ENCODE results near the gene MYBPC2. TPM values are rescaled to one million over a fixed set of nuclear protein-coding genes. Genes with fewer than 3 reads are reported as not detected.

The MYBPC2 gene
- total RNA-seq, 4 donors from 2014 or later, result 0.05 to 1.3 (median 0.15) TPM; not detected in 1

DNA sequence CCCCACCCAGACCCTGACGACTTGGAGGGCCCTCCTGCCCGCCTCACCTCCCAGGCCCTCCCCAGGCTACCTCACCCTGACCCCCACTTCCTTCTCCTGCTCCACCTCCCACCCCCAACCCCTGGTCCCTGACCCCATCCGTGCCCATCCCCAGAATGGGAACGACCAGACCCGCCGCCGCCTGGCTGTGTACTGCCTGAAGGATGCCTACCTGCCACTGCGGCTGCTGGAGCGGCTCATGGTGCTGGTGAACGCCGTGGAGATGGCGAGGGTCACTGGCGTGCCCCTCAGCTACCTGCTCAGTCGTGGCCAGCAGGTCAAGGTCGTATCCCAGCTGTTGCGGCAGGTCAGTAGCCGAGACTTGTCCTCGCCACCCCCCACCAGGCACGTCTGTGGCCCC, 25.9 kb upstream of the MYBPC2 start:
- DNase-seq (ENCODE audit: low spot score in 2 of 2), result no peak
- H3K4me3 ChIP-seq (ENCODE audit: low read depth, poor library complexity, severe bottlenecking), result no peak overlapping the region
- 92 to 95% methylated on average over 19 of the region's 19 CpGs for WGBS, 2 donors
- no peak for TF ChIP-seq POLR2A (IDR thresholded peaks at IDR 0.05)
- intact Hi-C loops (cut with DNase I; ENCODE audit: low total_unique reads), result no loop called here

DNA sequence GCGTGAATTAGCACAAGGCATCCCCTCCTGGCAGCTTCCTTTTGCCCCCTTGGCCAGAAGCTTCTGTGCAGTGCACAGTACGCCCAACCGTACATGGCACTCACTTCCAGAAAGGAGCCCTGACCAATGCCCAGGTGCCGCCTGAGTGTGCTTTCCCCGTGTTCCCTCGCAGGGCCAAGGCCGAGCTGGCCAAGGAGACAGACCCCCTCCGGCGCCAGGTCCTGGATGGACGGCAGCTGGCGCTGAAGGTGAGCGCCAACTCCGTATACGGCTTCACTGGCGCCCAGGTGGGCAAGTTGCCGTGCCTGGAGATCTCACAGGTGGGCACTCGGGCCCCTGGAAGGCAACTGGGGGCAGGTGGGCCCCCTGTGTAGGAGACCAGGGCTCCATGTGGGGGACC, 23.3 kb upstream of the MYBPC2 start:
- no peak for TF ChIP-seq POLR2A (IDR thresholded peaks at IDR 0.05)
- TF ChIP-seq, protein P1, sequence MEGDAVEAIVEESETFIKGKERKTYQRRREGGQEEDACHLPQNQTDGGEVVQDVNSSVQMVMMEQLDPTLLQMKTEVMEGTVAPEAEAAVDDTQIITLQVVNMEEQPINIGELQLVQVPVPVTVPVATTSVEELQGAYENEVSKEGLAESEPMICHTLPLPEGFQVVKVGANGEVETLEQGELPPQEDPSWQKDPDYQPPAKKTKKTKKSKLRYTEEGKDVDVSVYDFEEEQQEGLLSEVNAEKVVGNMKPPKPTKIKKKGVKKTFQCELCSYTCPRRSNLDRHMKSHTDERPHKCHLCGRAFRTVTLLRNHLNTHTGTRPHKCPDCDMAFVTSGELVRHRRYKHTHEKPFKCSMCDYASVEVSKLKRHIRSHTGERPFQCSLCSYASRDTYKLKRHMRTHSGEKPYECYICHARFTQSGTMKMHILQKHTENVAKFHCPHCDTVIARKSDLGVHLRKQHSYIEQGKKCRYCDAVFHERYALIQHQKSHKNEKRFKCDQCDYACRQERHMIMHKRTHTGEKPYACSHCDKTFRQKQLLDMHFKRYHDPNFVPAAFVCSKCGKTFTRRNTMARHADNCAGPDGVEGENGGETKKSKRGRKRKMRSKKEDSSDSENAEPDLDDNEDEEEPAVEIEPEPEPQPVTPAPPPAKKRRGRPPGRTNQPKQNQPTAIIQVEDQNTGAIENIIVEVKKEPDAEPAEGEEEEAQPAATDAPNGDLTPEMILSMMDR (IDR thresholded peaks at IDR 0.05), result no peak

DNA sequence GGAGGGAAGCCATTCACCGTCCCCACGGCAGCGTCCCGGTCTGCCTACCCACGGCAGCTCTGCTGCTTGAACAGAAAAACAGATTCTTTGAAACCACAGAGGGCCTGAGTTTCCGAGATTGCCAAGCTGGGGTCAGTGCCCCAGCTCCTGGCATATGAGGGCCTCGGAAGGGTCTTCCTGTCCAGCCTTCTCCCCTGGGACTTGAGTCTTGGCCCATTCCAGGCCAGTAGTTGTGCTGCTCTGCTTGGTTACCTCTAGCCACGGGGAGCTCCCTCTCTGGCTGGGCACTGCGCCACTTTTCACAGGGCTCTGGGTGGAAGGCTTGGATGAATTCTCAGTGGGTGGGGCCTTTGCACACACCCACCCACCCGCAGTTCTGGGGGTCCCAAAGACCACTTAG, 22.6 kb upstream of the MYBPC2 start:
- DNase-seq (ENCODE audit: low spot score in 2 of 2), result no peak
- WGBS, 2 donors, result 91 to 94% methylated on average over 10 of the region's 10 CpGs
- intact Hi-C loops (cut with DNase I; ENCODE audit: low total_unique reads), result no loop called here

More for the DNA sequence above, 23.3 kb upstream of the MYBPC2 start:
- intact Hi-C loops (cut with DNase I; ENCODE audit: low total_unique reads), result no loop called here
- WGBS, 2 donors, result 93 to 98% methylated on average over 9 to 10 of the region's 17 CpGs
- DNase-seq (ENCODE audit: low spot score in 2 of 2), result no peak
- no peak overlapping the region for H3K4me3 ChIP-seq (ENCODE audit: low read depth, poor library complexity, severe bottlenecking)

DNA sequence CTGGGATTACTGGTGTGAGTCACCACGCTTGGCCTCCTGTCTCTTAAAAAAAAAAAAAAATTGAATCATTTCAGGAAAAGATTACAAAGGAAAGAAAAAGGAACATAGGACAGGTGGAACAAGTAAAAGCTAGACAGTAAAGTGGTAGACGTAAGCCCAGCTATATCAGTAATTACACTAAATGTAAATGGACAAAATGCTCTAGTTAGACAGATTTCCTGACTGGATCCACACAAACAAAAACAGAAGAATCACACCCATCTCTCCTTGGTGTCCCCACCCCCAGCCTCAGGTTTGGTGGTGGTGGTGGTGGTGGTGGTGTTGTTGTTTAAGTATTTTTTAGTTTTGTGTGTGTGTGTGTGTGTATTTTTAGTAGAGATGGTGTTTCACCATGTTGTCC, 20.3 kb upstream of the MYBPC2 start:
- TF ChIP-seq, protein P1 (IDR thresholded peaks at IDR 0.05), result no peak
- DNase-seq (ENCODE audit: low spot score in 2 of 2), result no peak
- intact Hi-C loops (cut with DNase I; ENCODE audit: low total_unique reads), result no loop called here
- 93 to 98% methylated on average over 2 of the region's 2 CpGs for WGBS, 2 donors
- no peak overlapping the region for H3K4me3 ChIP-seq (ENCODE audit: low read depth, poor library complexity, severe bottlenecking)

More for the DNA sequence above, 22.6 kb upstream of the MYBPC2 start:
- no peak for TF ChIP-seq POLR2A (IDR thresholded peaks at IDR 0.05)
- TF ChIP-seq, protein P1 (IDR thresholded peaks at IDR 0.05), result no peak
- no peak overlapping the region for H3K4me3 ChIP-seq (ENCODE audit: low read depth, poor library complexity, severe bottlenecking)

DNA sequence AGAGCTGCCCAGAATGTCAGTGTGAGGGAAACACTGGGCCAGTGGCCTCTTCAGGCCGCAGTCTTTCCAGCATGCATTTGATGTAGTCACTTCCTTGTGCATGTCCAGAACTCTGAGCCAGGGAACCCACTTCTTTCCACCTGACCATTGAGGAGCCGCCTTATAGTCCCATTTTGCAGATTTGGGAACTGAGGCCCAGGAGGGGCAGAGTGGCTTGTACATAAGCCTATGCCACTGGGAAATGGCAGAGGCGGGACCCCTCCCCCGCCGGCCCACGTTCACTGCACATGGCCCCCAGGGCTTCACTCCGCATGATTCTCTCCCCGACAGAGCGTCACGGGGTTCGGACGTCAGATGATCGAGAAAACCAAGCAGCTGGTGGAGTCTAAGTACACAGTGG, 19.6 kb upstream of the MYBPC2 start:
- intact Hi-C loops (cut with DNase I; ENCODE audit: low total_unique reads), result no loop called here
- 92 to 95% methylated on average over 13 of the region's 13 CpGs for WGBS, 2 donors
- no peak for DNase-seq (ENCODE audit: low spot score in 2 of 2)
- no peak overlapping the region for H3K4me3 ChIP-seq (ENCODE audit: low read depth, poor library complexity, severe bottlenecking)
- TF ChIP-seq, protein P1 (IDR thresholded peaks at IDR 0.05), result no peak
- no peak for TF ChIP-seq POLR2A (IDR thresholded peaks at IDR 0.05)

DNA sequence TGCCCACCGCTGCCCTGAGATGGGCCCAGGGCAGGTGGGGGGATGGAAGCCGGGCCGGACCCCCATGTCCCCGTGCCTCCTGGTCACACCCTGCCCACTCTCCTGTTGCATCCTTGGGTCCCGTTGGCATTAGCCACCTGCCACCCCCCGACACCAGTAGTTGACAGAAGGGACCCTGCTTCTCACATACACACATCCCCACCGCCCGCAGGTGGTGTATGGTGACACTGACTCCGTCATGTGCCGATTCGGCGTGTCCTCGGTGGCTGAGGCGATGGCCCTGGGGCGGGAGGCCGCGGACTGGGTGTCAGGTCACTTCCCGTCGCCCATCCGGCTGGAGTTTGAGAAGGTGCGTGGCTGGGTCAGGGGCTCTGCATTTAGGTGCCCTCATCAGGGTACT, 19.2 kb upstream of the MYBPC2 start:
- 92 to 94% methylated on average over 21 of the region's 21 CpGs for whole genome bisulfite sequencing, 2 donors
- no peak overlapping the region for H3K4me3 ChIP-seq (ENCODE audit: low read depth, poor library complexity, severe bottlenecking)
- TF ChIP-seq, protein P1 (IDR thresholded peaks at IDR 0.05), result no peak
- no peak for TF ChIP-seq POLR2A (IDR thresholded peaks at IDR 0.05)
- intact Hi-C loops (cut with DNase I; ENCODE audit: low total_unique reads), result no loop called here
- DNase-seq (ENCODE audit: low spot score in 2 of 2), result no peak

All from lower leg skin (tissue), 4 donors.